Testis (tissue), 3 donors: ENCODE results near the gene TLN1. TPM values are rescaled to one million over a fixed set of nuclear protein-coding genes. Genes with fewer than 3 reads are reported as not detected.

Experiments
- DNase-seq: peaks from one replicate; pipeline ENCODE4 v3.0.0-alpha.2; 2019
- H3K27ac ChIP-seq, 2 donors: fragments of 200-600 bp; sonication (generic); one replicate each; pipeline ENCODE4 v1.5.1; 2019
- H3K27me3 ChIP-seq: fragments of 200-600 bp; sonication (generic); one replicate; pipeline ENCODE4 v1.5.1; 2019
- H3K36me3 ChIP-seq: fragments of 200-600 bp; sonication (generic); one replicate; pipeline ENCODE4 v1.5.1; 2017; ENCODE audit warnings: low read depth; ENCODE audit errors: missing control alignments
- H3K4me1 ChIP-seq: fragments of 200-600 bp; sonication (generic); one replicate; pipeline ENCODE4 v1.5.1; 2019
- H3K4me3 ChIP-seq, 2 donors: fragments of 200-600 bp; sonication (generic); one replicate each; pipeline ENCODE4 v1.5.1; 2017 to 2019
- H3K9me3 ChIP-seq: fragments of 200-600 bp; sonication (generic); one replicate; pipeline ENCODE4 v1.5.1; 2017
- CTCF ChIP-seq, 3 experiments: fragments of 450-650 bp in 2 of 3; fragments of 200-600 bp in 1 of 3; sonication (generic) in 1 of 3; IDR thresholded peaks; one replicate each; pipeline ENCODE4 v1.5.1; 2016 to 2019; ENCODE audit warnings: antibody characterized with exemption in 3 of 3, mild to moderate bottlenecking in 2 of 3, moderate library complexity in 1 of 3
- POLR2A ChIP-seq: fragments of 450-650 bp; IDR thresholded peaks from one replicate; pipeline ENCODE4 v1.6.1; 2017; ENCODE audit warnings: antibody characterized with exemption, mild to moderate bottlenecking, moderate library complexity
- WGBS, 2 donors: methylation state at CpG; one replicate each; pipeline ENCODE4 v1.1.5; 2018; 5-methylcytosine and 5-hydroxymethylcytosine counted together
- intact Hi-C: fragments of 100-400 bp; cut with DNase I; formaldehyde crosslinking; loops from one replicate; pipeline ENCODE4 v1.15.1; 2023; ENCODE audit warnings: low total_unique reads
- polyA plus RNA-seq: library from polyadenylated mRNA; stranded (reverse); fragments of 350-450 nt; fragmentation: Illumina TruSeq; extraction: RNeasy Lipid Tissue Mini Kit (QIAGEN cat#74804); gene quantifications from one replicate; pipeline ENCODE4 v1.2.3, GENCODE V29; 2014; ENCODE audit warnings: low read depth, low replicate concordance; ENCODE audit not compliant: insufficient read depth
- total RNA-seq, 2 donors: library from RNA; depleted of rRNA; stranded (reverse); fragments of >200 nt; gene quantifications; one replicate each; pipeline ENCODE4 v1.2.3, GENCODE V29; 2016

Gene TLN1
- total and polyA plus RNA-seq, 3 donors from 2014 or later, result 134 to 201 (median 171) TPM

- TF ChIP-seq CTCF (IDR thresholded peaks at IDR 0.05), result no peak
- TF ChIP-seq POLR2A, result no peak
- intact Hi-C loops, result no loop called here
- peak; percentile 29 for DNase-seq
- peak overlapping the region; percentile 48 to 93 for H3K4me3 ChIP-seq
- H3K27me3 ChIP-seq, result no peaks in the 10 kb centered on the region
- H3K4me1 ChIP-seq, result peaks cover 13% of the 10 kb centered on the region
- no peaks in the 10 kb centered on the region for H3K36me3 ChIP-seq
- no peaks in the 10 kb centered on the region for H3K9me3 ChIP-seq
- peak overlapping the region; percentile 94 to 97 for H3K27ac ChIP-seq
- 8 to 16% methylated on average over 24 to 25 of the region's 25 CpGs for WGBS, 2 donors
These were observed 75.0 kb downstream of the TLN1 start for GRCh38 chr9:35656831-35657545.

- DNase-seq, result no peak
- WGBS, 2 donors, result 47 to 63% methylated on average over 13 to 17 of the region's 17 CpGs
- Histone ChIP-seq H3K4me1 (peaks cover 9% of the 10 kb centered on the region), H3K9me3 (no peaks in the 10 kb centered on the region), H3K27ac (no peak overlapping the region), H3K36me3 (no peaks in the 10 kb centered on the region), H3K27me3 (no peaks in the 10 kb centered on the region), H3K4me3 (peak overlapping the region in 1 of 2 donors; percentile 93)
- intact Hi-C loops, result no loop called here
- no peak for TF ChIP-seq CTCF (IDR thresholded peaks at IDR 0.05)
- TF ChIP-seq POLR2A, result no peak
These were observed 75.6 kb downstream of the TLN1 start for GRCh38 chr9:35656348-35656747.

GRCh38 chr9:35653611-35654010 lies 78.4 kb downstream of the TLN1 start:
- intact Hi-C loops, result no loop called here
- DNase-seq, result peak; percentile 2

GRCh38 chr9:35652829-35653209 lies 79.2 kb downstream of the TLN1 start:
- no peaks in the 10 kb centered on the region for H3K9me3 ChIP-seq
- TF ChIP-seq POLR2A, result no peak
- TF ChIP-seq CTCF (IDR thresholded peaks at IDR 0.05), result no peak
- H3K4me1 ChIP-seq, result no peaks in the 10 kb centered on the region
- H3K36me3 ChIP-seq, result no peaks in the 10 kb centered on the region
- H3K27me3 ChIP-seq, result no peaks in the 10 kb centered on the region
- intact Hi-C loops, result no loop called here
- DNase-seq, result peak; percentile 13
- no peak overlapping the region for H3K27ac ChIP-seq
- 93 to 94% methylated on average over 8 of the region's 8 CpGs for WGBS, 2 donors
- H3K4me3 ChIP-seq, result no peak overlapping the region

More at GRCh38 chr9:35653611-35654010, 78.4 kb downstream of the TLN1 start:
- WGBS, 2 donors, result 86 to 91% methylated on average over 2 of the region's 2 CpGs
- H3K4me1 ChIP-seq, result no peaks in the 10 kb centered on the region
- TF ChIP-seq POLR2A (no peak), CTCF (IDR thresholded peaks at IDR 0.05) (no peak)
- no peaks in the 10 kb centered on the region for H3K9me3 ChIP-seq
- H3K4me3 ChIP-seq, result no peak overlapping the region
- no peak overlapping the region for H3K27ac ChIP-seq
- no peaks in the 10 kb centered on the region for H3K27me3 ChIP-seq
- no peaks in the 10 kb centered on the region for H3K36me3 ChIP-seq
